Epithelial cell of proximal tubule (primary cell): ENCODE results near the gene CNPY1. TPM values are rescaled to one million over a fixed set of nuclear protein-coding genes. Genes with fewer than 3 reads are reported as not detected.

Experiments used
- DNase-seq: peaks from one replicate; pipeline ENCODE4 v3.0.0-alpha.2; 2011; ENCODE audit warnings: low read depth
- H3K4me3 ChIP-seq: 2 replicates; pipeline ENCODE4 v1.5.1; 2011; ENCODE audit warnings: low read depth, mild to moderate bottlenecking, low read length
- CTCF ChIP-seq: conservative IDR thresholded peaks from 2 replicates; pipeline ENCODE4 v1.5.1; 2012; ENCODE audit warnings: low read depth, mild to moderate bottlenecking, low read length
- total RNA-seq: library from RNA; depleted of rRNA; stranded (reverse); fragments of >200 nt; gene quantifications from 2 replicates; pipeline ENCODE4 v1.2.3, GENCODE V29; 2015

The CNPY1 gene
- total RNA-seq, 1 donor from 2014 or later: not detected

- no peak for TF ChIP-seq CTCF
- H3K4me3 ChIP-seq: no peak overlapping the region
- no peak for DNase-seq
These were observed 94.5 kb downstream of the CNPY1 start for GRCh38 chr7:155451840-155452239.

Other genes with a start within 250 kb of the CNPY1 start
- 392 and 505 TPM in 2 replicates for gene INSIG1, start 248.7 kb downstream of the CNPY1 start, total RNA-seq
- not detected in 2 replicates for gene EN2, start 88.4 kb downstream of the CNPY1 start, total RNA-seq
- 12.3 and 18.0 TPM in 2 replicates for gene RBM33, start 98.1 kb upstream of the CNPY1 start, total RNA-seq